ENCODE results near the gene DHX8.
A peak's percentile ranks its signal among the peaks of the same experiment; 100 is the strongest.

DNA sequence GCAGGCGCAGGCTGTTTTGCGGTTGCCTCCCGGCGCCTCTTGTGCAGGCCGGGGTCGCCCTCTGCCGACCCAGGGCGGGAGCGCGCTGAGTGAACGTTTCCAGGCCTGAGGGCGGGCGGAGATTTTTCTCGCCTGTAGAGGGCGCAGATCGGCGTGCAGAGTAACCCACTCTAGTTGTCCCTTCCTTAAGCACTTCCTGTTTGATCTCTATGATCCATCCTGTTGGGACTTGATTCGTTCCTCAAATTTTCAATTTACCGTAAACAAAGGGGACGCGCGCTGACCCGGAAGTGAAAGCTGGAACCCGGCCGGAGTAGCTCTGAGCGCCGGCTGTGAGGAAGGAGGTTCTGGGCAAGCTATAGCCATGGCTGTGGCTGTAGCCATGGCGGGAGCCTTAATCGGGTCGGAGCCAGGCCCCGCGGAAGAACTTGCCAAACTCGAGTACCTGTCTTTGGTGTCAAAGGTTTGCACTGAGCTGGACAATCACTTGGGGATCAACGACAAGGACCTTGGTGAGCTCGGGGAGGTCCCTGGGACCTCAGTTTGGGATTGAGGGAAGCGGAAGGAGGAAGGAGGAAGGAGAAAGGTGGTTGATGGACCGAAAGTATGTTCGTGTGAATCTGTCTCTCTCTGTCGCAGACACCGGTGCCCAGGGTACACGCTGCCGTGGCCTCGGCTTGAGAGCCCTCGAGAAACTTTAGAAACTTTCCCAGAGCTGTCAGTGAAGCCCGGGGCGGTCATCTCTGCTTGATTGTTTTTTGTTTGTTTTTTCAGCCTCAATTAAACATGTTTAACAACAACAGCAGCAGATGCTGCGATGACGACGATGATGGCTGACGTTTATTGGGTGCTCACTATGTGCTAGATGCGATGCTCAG, at the start of gene DHX8:
- TF ChIP-seq SMC3 (IDR thresholded peaks at IDR 0.05; ENCODE audit: borderline replicate concordance, low read length), result peak; percentile 99
- TF ChIP-seq, protein P1, sequence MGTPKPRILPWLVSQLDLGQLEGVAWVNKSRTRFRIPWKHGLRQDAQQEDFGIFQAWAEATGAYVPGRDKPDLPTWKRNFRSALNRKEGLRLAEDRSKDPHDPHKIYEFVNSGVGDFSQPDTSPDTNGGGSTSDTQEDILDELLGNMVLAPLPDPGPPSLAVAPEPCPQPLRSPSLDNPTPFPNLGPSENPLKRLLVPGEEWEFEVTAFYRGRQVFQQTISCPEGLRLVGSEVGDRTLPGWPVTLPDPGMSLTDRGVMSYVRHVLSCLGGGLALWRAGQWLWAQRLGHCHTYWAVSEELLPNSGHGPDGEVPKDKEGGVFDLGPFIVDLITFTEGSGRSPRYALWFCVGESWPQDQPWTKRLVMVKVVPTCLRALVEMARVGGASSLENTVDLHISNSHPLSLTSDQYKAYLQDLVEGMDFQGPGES (IDR thresholded peaks at IDR 0.05), result no peak; the same call in 1 of the 2 replicates
